NCI-H2029 treated with DMSO at 0.1 percent for 48 hours (cell line): ENCODE results near the gene FOXP3.

ENCODE experiments used
- DNase-seq: peaks from one replicate; lab custom pipeline; 2025; lab: John Stamatoyannopoulos, UW

FOXP3 gene

GRCh38 chrX:49273181-49273727, 8.7 kb upstream of the FOXP3 start:
- no peak for DNase-seq

GRCh38 chrX:49272421-49272820, 7.9 kb upstream of the FOXP3 start:
- DNase-seq = no peak

GRCh38 chrX:49271341-49271740, 6.8 kb upstream of the FOXP3 start:
- no peak for DNase-seq

GRCh38 chrX:49270249-49270921, 5.9 kb upstream of the FOXP3 start:
- no peak for DNase-seq

GRCh38 chrX:49269767-49270248, 5.3 kb upstream of the FOXP3 start, which contains the start of gene PPP1R3F:
Gene PPP1R3F (plus strand): TSS chrX:49269793. CDS start chrX:49269870, 77 bp downstream.
- no peak for DNase-seq

GRCh38 chrX:49269010-49269766, 4.7 kb upstream of the FOXP3 start:
- DNase-seq = peak; percentile 84

GRCh38 chrX:49268702-49269009, 4.1 kb upstream of the FOXP3 start:
- DNase-seq = no peak

- DNase-seq = no peak
These were observed 2.3 kb upstream of the FOXP3 start for GRCh38 chrX:49266523-49267445.

- DNase-seq = no peak
These were observed 879 bp downstream of the FOXP3 start for GRCh38 chrX:49263631-49264030.

GRCh38 chrX:49262603-49263002, 1.9 kb downstream of the FOXP3 start:
- DNase-seq = no peak

GRCh38 chrX:49260221-49260985, 4.1 kb downstream of the FOXP3 start:
- no peak for DNase-seq

GRCh38 chrX:49258749-49259124, 5.8 kb downstream of the FOXP3 start:
- DNase-seq = no peak

- no peak for DNase-seq
These were observed 6.4 kb downstream of the FOXP3 start for GRCh38 chrX:49257846-49258748.

GRCh38 chrX:49257074-49257790, 7.3 kb downstream of the FOXP3 start:
- no peak for DNase-seq

GRCh38 chrX:49256268-49256995, 8.1 kb downstream of the FOXP3 start:
- no peak for DNase-seq

- DNase-seq = no peak
These were observed 9.9 kb downstream of the FOXP3 start for GRCh38 chrX:49254639-49255038.

GRCh38 chrX:49251325-49251724, 13.2 kb downstream of the FOXP3 start:
- no peak for DNase-seq

GRCh38 chrX:49250578-49250977, 13.9 kb downstream of the FOXP3 start:
- DNase-seq = no peak

GRCh38 chrX:49250066-49250465, 14.4 kb downstream of the FOXP3 start:
- DNase-seq = no peak
